HEK293 (cell line): ENCODE data around the gene PLEKHM2.

ENCODE experiments used
- CTCF ChIA-PET: fragments of 350-600 bp; formaldehyde crosslinking; extraction: SDS; loops from one replicate; lab custom pipeline; 2021; ENCODE audit warnings: antibody characterized with exemption; lab: Yijun Ruan, JAX
- POLR2A ChIA-PET: fragments of 300-600 bp; formaldehyde crosslinking; extraction: SDS; loops from one replicate; lab custom pipeline; 2020; ENCODE audit warnings: antibody characterized with exemption, inconsistent platforms; lab: Yijun Ruan, JAX
- H3K27ac ChIP-seq: fragments of 200-500 bp; sonication (Bioruptor generic); 2 replicates; pipeline ENCODE4 v1.5.1; 2014; ENCODE audit warnings: low read depth, low read length, control low read depth, inconsistent platforms; ENCODE audit errors: extremely low read depth
- H3K36me3 ChIP-seq, 2 experiments: fragments of 200-500 bp in 1 of 2; sonication (Bioruptor generic) in 1 of 2; 1 replicate in 1 of 2; 2 replicates in 1 of 2; pipeline ENCODE4 v1.5.1; 2014 to 2017; ENCODE audit warnings: inconsistent platforms in 2 of 2, low read length in 2 of 2; ENCODE audit not compliant: control insufficient read depth in 2 of 2, insufficient read depth in 1 of 2
- H3K4me1 ChIP-seq: fragments of 200-500 bp; sonication (Bioruptor generic); 2 replicates; pipeline ENCODE4 v1.5.1; 2014; ENCODE audit warnings: mild to moderate bottlenecking, low read length, inconsistent platforms; ENCODE audit not compliant: control insufficient read depth, insufficient read depth
- H3K4me3 ChIP-seq: 2 replicates; pipeline ENCODE4 v1.5.1; 2011; ENCODE audit warnings: low read depth, mild to moderate bottlenecking, control low read depth, low read length, moderate library complexity
- H3K9me3 ChIP-seq: fragments of 200-500 bp; sonication (Bioruptor generic); 2 replicates; pipeline ENCODE4 v1.5.1; 2014; ENCODE audit warnings: low read depth, low read length, inconsistent platforms; ENCODE audit not compliant: control insufficient read depth, insufficient read depth
- CTCF ChIP-seq: fragments of 450-650 bp; formaldehyde crosslinking; IDR thresholded peaks from 2 replicates; pipeline ENCODE4 v1.5.1; 2016; ENCODE audit warnings: missing biosample characterization, missing genetic modification characterization
- GFI1B ChIP-seq: fragments of 450-650 bp; formaldehyde crosslinking; IDR thresholded peaks from 2 replicates; pipeline ENCODE4 v1.5.1; 2016; ENCODE audit warnings: missing biosample characterization, missing genetic modification characterization
- GLI2 ChIP-seq: fragments of 450-650 bp; formaldehyde crosslinking; IDR thresholded peaks from 2 replicates; pipeline ENCODE4; 2017; ENCODE audit warnings: missing biosample characterization, missing genetic modification characterization, low read depth, borderline replicate concordance
- GLIS1 ChIP-seq: fragments of 450-650 bp; formaldehyde crosslinking; IDR thresholded peaks from 2 replicates; pipeline ENCODE4 v1.5.1; 2016; ENCODE audit warnings: missing biosample characterization, missing genetic modification characterization
- GLIS2 ChIP-seq: fragments of 450-650 bp; formaldehyde crosslinking; IDR thresholded peaks from 2 replicates; pipeline ENCODE4 v1.5.1; 2016; ENCODE audit warnings: missing biosample characterization, missing genetic modification characterization
- PATZ1 ChIP-seq: fragments of 450-650 bp; formaldehyde crosslinking; IDR thresholded peaks from 2 replicates; pipeline ENCODE4 v1.5.1; 2016; ENCODE audit warnings: missing biosample characterization, missing genetic modification characterization
- PRDM10 ChIP-seq: fragments of 450-650 bp; formaldehyde crosslinking; IDR thresholded peaks from 2 replicates; pipeline ENCODE4 v1.5.1; 2016; ENCODE audit warnings: missing biosample characterization, missing genetic modification characterization
- SP2 ChIP-seq: fragments of 450-650 bp; formaldehyde crosslinking; IDR thresholded peaks from 2 replicates; pipeline ENCODE4 v1.5.1; 2016; ENCODE audit warnings: missing biosample characterization, missing genetic modification characterization
- ZBTB20 ChIP-seq: fragments of 450-650 bp; formaldehyde crosslinking; IDR thresholded peaks from 2 replicates; pipeline ENCODE4 v1.5.1; 2016; ENCODE audit warnings: missing biosample characterization, missing genetic modification characterization
- ZFP41 ChIP-seq: fragments of 450-650 bp; formaldehyde crosslinking; IDR thresholded peaks from 2 replicates; pipeline ENCODE4 v1.5.1; 2016; ENCODE audit warnings: missing biosample characterization, missing genetic modification characterization, borderline replicate concordance
- ZIC2 ChIP-seq: fragments of 450-650 bp; formaldehyde crosslinking; IDR thresholded peaks from 2 replicates; pipeline ENCODE4 v1.5.1; 2016; ENCODE audit warnings: missing biosample characterization, missing genetic modification characterization
- ZNF155 ChIP-seq: fragments of 450-650 bp; formaldehyde crosslinking; IDR thresholded peaks from 2 replicates; pipeline ENCODE4 v1.5.1; 2016; ENCODE audit warnings: missing biosample characterization, missing genetic modification characterization
- ZNF335 ChIP-seq: fragments of 450-650 bp; formaldehyde crosslinking; conservative IDR thresholded peaks from 2 replicates; pipeline ENCODE4 v1.5.1; 2016; ENCODE audit warnings: missing biosample characterization, missing genetic modification characterization
- ZNF423 ChIP-seq: fragments of 450-650 bp; formaldehyde crosslinking; IDR thresholded peaks from 2 replicates; pipeline ENCODE4 v1.5.1; 2016; ENCODE audit warnings: missing biosample characterization, missing genetic modification characterization
- ZNF48 ChIP-seq: fragments of 450-650 bp; formaldehyde crosslinking; IDR thresholded peaks from 2 replicates; pipeline ENCODE4 v1.5.1; 2016; ENCODE audit warnings: missing biosample characterization, missing genetic modification characterization
- ZNF645 ChIP-seq: fragments of 450-650 bp; formaldehyde crosslinking; IDR thresholded peaks from 2 replicates; pipeline ENCODE4; 2016; ENCODE audit warnings: missing biosample characterization, missing genetic modification characterization
- ZNF701 ChIP-seq: fragments of 450-650 bp; formaldehyde crosslinking; IDR thresholded peaks from 2 replicates; pipeline ENCODE4 v1.5.1; 2016; ENCODE audit warnings: missing biosample characterization, missing genetic modification characterization
- ZXDB ChIP-seq: fragments of 450-650 bp; formaldehyde crosslinking; IDR thresholded peaks from 2 replicates; pipeline ENCODE4 v1.5.1; 2016; ENCODE audit warnings: missing biosample characterization, missing genetic modification characterization

Gene PLEKHM2

GRCh38 chr1:15684468-15685291 is 560 bp downstream of the PLEKHM2 start:
- ChIA-PET POLR2A (interaction anchor here (0.5 to 1.2 kb wide), 2 partner anchors 41 to 232 kb away, joined by 3 to 4 read pairs; no protein-coding TSS in a partner anchor), CTCF (interaction anchor here (0.6 to 1.0 kb wide), 4 partner anchors 21 to 158 kb away, joined by 3 to 5 read pairs (median 4); partner anchors contain the start of gene DNAJC16)
- Histone ChIP-seq H3K4me1 (no peaks in the 10 kb centered on the region; the same call in 1 of the 2 replicates), H3K27ac (peak overlapping the region; percentile 78), H3K9me3 (no peaks in the 10 kb centered on the region), H3K36me3 (peaks cover 0 to 16% of the 10 kb centered on the region in 2 experiments; a peak in 1 of 3 replicates), H3K4me3 (peak overlapping the region; percentile 83)
- TF ChIP-seq ZNF48 (tag by site-specific recombination), result no peak
- no peak for TF ChIP-seq ZNF645 (tag by site-specific recombination)
- no peak for TF ChIP-seq GLI2 (tag by site-specific recombination)
- TF ChIP-seq ZXDB (tag by site-specific recombination), result 0 out of 2 replicates have a peak, but pooled peaks have one; percentile 15
- TF ChIP-seq ZNF423 (tag by site-specific recombination), result peak; percentile 64; the same call in 1 of the 2 replicates
- TF ChIP-seq ZBTB20 (tag by site-specific recombination), result peak; percentile 93
- no peak for TF ChIP-seq ZNF701 (tag by site-specific recombination)
- TF ChIP-seq SP2 (tag by site-specific recombination), result no peak
- no peak for TF ChIP-seq GFI1B (tag by site-specific recombination)
- peak; percentile 62 for TF ChIP-seq ZNF335
- peak; percentile 71 for TF ChIP-seq PRDM10 (tag by site-specific recombination)
- peak; percentile 99 for TF ChIP-seq GLIS1 (tag by site-specific recombination)
- no peak for TF ChIP-seq ZFP41 (tag by site-specific recombination)
- TF ChIP-seq ZIC2 (tag by site-specific recombination), result peak; percentile 90
- TF ChIP-seq PATZ1 (tag by site-specific recombination), result peak; percentile 67
- TF ChIP-seq GLIS2 (tag by site-specific recombination), result peak; percentile 88
- TF ChIP-seq ZNF155, result no peak
- 0 out of 2 replicates have a peak, but pooled peaks have one; percentile 18 for TF ChIP-seq CTCF
